ENCODE measurements around the gene ZFP36. TPM values are rescaled to one million over a fixed set of nuclear protein-coding genes. Genes with fewer than 3 reads are reported as not detected.
"Not testable (repeated sequence)": the region's sequence is repeated elsewhere in the genome, so short reads cannot be mapped to it uniquely, and the experiment has no call there.

The ZFP36 gene
- total and polyA plus RNA-seq, 12 donors, result 22.8 to 194 (median 51.7) TPM

DNA sequence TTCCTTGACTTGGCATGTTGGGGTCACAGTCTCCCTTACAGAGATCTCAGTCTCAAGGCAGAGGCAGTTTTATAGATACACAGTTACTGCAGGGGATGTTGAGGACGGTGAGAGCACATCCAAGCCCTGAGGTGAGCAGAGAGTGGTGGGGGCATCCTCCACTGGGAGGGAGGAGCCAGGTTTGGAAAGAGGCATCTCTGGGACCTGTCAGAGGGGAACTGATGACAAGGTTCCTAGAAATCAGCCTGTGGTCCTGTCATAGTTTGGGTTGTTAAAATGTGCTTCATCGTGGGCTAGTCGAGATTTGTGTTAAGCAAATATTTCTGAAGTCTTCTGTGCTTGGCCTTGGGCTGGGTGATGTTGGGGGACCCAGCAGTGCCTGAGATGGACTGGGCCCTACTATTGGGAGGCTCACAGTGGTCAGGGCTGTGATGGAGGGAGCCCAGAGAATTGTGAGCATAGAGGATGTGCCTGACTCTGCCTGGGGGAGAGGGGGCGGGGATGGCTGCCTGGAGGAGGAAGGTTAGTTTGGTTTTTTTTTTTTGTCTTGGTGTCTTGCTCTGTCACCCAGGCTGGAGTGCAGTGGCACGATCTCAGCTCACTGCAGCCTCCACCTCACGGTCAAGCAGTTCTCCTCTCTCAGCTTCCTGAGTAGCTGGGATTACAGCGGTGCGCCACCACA is 42.6 kb downstream of the ZFP36 start:
- ATAC-seq, result no peak
- no peak for DNase-seq
- intact Hi-C loops (cut with DNase I), result loop anchor here in 3 of 10 donors (5.0 to 10.0 kb wide), 3 partner anchors 33 to 107 kb away; partner anchors contain the start of genes EID2B (in 2 of the 3), SAMD4B (in 1 of the 3) and TIMM50 (in 1 of the 3)
- WGBS, 2 donors, result 63 to 67% methylated on average over 8 of the region's 8 CpGs
- H3K4me3 ChIP-seq, result no peak overlapping the region
- H3K27ac ChIP-seq, result no peak overlapping the region
- peaks cover 6 to 62% (median 35%) of the 10 kb centered on the region in 9 donors for H3K4me1 ChIP-seq
- H3K9me3 ChIP-seq, result no peaks in the 10 kb centered on the region
- H3K36me3 ChIP-seq, result peaks cover 0 to 66% (median 14%) of the 10 kb centered on the region in 9 donors
- TF ChIP-seq CTCF (IDR thresholded peaks at IDR 0.05), result no peak
- no peaks in the 10 kb centered on the region for H3K27me3 ChIP-seq

DNA sequence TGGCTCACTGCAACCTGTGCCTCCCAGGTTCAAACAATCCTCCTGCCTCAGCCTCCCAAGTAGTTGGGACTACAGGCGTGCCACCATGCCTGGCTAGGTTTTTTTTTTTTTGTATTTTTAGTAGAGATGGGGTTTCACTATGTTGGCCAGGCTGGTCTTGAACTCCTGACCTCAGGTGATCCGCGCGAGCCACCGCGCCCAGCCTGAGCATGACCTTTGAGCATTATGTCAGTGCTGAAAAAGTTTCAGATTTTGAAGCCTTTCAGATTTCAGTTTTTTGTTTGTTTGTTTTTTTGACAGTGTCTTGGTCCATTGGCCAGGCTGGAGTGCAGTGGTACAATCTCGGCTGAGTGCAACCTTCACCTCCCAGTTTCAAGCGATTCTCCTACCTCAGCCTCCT is 44.6 kb downstream of the ZFP36 start:
- WGBS, 2 donors, result 93 to 97% methylated on average over 8 of the region's 8 CpGs
- H3K27me3 ChIP-seq; DNase-seq; H3K27ac ChIP-seq; H3K4me3 ChIP-seq; intact Hi-C loops (cut with DNase I); ATAC-seq; H3K9me3 ChIP-seq: not testable (repeated sequence)
- Histone ChIP-seq H3K4me1 (peaks cover 6 to 55% (median 28%) of the 10 kb centered on the region in 9 donors), H3K36me3 (peaks cover 0 to 85% (median 21%) of the 10 kb centered on the region in 9 donors)

Small RNA genes within 50 kb of the gene (microRNA-seq; reads per million reads assigned to microRNA genes)
- 0 reads per million in 2 donors for gene MIR4530

Other genes starting within 250 kb of the ZFP36 start
- gene NCCRP1, start 209.9 kb upstream of the ZFP36 start, total RNA-seq, result not detected
- under 1 TPM in 1 of 2 donors, not detected in 1; 0.03 TPM for gene NCCRP1, start 209.9 kb upstream of the ZFP36 start, polyA plus RNA-seq
- gene SYCN, start 202.6 kb upstream of the ZFP36 start, total RNA-seq, result under 1 TPM in 1 of 10 donors, not detected in 9; 0.55 TPM
- gene SYCN, start 202.6 kb upstream of the ZFP36 start, polyA plus RNA-seq, result not detected
- gene IFNL3, start 161.8 kb upstream of the ZFP36 start, total RNA-seq, result not detected
- gene IFNL3, start 161.8 kb upstream of the ZFP36 start, polyA plus RNA-seq, result not detected
- gene IFNL4, start 158.0 kb upstream of the ZFP36 start, total RNA-seq, result not detected
- not detected for gene IFNL4, start 158.0 kb upstream of the ZFP36 start, polyA plus RNA-seq
- gene IFNL2, start 138.5 kb upstream of the ZFP36 start, total RNA-seq, result not detected
- gene IFNL2, start 138.5 kb upstream of the ZFP36 start, polyA plus RNA-seq, result not detected
- not detected for gene IFNL1, start 110.4 kb upstream of the ZFP36 start, total RNA-seq
- gene IFNL1, start 110.4 kb upstream of the ZFP36 start, polyA plus RNA-seq, result not detected
- gene LRFN1, start 86.0 kb upstream of the ZFP36 start, total RNA-seq, result under 1 TPM in 9 of 10 donors, not detected in 1; 0.07 to 0.42 (median 0.32) TPM
- gene LRFN1, start 86.0 kb upstream of the ZFP36 start, polyA plus RNA-seq, result under 1 TPM; 0.14 to 0.29 TPM
- gene GMFG, start 70.8 kb upstream of the ZFP36 start, total RNA-seq, result 10 to 100 TPM in 5 of 10 donors, 1 to 10 TPM in 5; 6.9 to 64.2 (median 11.1) TPM
- 10 to 100 TPM; 26.9 to 39.6 TPM for gene GMFG, start 70.8 kb upstream of the ZFP36 start, polyA plus RNA-seq
- 10 to 100 TPM; 35.5 to 60.4 (median 47.2) TPM for gene SAMD4B, start 64.4 kb upstream of the ZFP36 start, total RNA-seq
- gene SAMD4B, start 64.4 kb upstream of the ZFP36 start, polyA plus RNA-seq, result 10 to 100 TPM; 59.2 to 92.8 TPM
- gene PAF1, start 15.7 kb upstream of the ZFP36 start, total RNA-seq, result 10 to 100 TPM; 34.3 to 46.4 (median 38.8) TPM
- 10 to 100 TPM; 24.1 to 48.2 TPM for gene PAF1, start 15.7 kb upstream of the ZFP36 start, polyA plus RNA-seq
- 10 to 100 TPM; 22.9 to 32.3 (median 27.1) TPM for gene MED29, start 15.5 kb upstream of the ZFP36 start, total RNA-seq
- 10 to 100 TPM; 16.2 to 30.8 TPM for gene MED29, start 15.5 kb upstream of the ZFP36 start, polyA plus RNA-seq
- gene PLEKHG2, start 5.8 kb downstream of the ZFP36 start, total RNA-seq, result 10 to 100 TPM in 9 of 10 donors, 1 to 10 TPM in 1; 8.3 to 23.1 (median 15.1) TPM
- gene PLEKHG2, start 5.8 kb downstream of the ZFP36 start, polyA plus RNA-seq, result 10 to 100 TPM in 1 of 2 donors, 1 to 10 TPM in 1; 6.9 to 22.7 TPM
- 1,000 to 10,000 TPM in 7 of 10 donors, 100 to 1,000 TPM in 3; 936 to 1,726 (median 1,424) TPM for gene RPS16, start 29.1 kb downstream of the ZFP36 start, total RNA-seq
- 1,000 to 10,000 TPM in 1 of 2 donors, 100 to 1,000 TPM in 1; 974 to 3,280 TPM for gene RPS16, start 29.1 kb downstream of the ZFP36 start, polyA plus RNA-seq
- gene SUPT5H, start 38.7 kb downstream of the ZFP36 start, total RNA-seq, result 10 to 100 TPM; 65.0 to 96.6 (median 84.3) TPM
- gene SUPT5H, start 38.7 kb downstream of the ZFP36 start, polyA plus RNA-seq, result 100 to 1,000 TPM in 1 of 2 donors, 10 to 100 TPM in 1; 56.2 to 149 TPM
- 100 to 1,000 TPM in 1 of 10 donors, 10 to 100 TPM in 9; 67.3 to 111 (median 78.9) TPM for gene TIMM50, start 74.0 kb downstream of the ZFP36 start, total RNA-seq
- gene TIMM50, start 74.0 kb downstream of the ZFP36 start, polyA plus RNA-seq, result 100 to 1,000 TPM; 104 to 160 TPM
- gene DLL3, start 92.1 kb downstream of the ZFP36 start, total RNA-seq, result not detected
- not detected for gene DLL3, start 92.1 kb downstream of the ZFP36 start, polyA plus RNA-seq
- not detected for gene SELENOV, start 108.3 kb downstream of the ZFP36 start, total RNA-seq
- gene SELENOV, start 108.3 kb downstream of the ZFP36 start, polyA plus RNA-seq, result not detected
- 1 to 10 TPM; 2.2 to 4.7 (median 3.5) TPM for gene EID2B, start 126.0 kb downstream of the ZFP36 start, total RNA-seq
- 1 to 10 TPM; 1.8 to 2.8 TPM for gene EID2B, start 126.0 kb downstream of the ZFP36 start, polyA plus RNA-seq
- 10 to 100 TPM in 7 of 10 donors, 1 to 10 TPM in 3; 9.0 to 15.5 (median 11.4) TPM for gene EID2, start 133.3 kb downstream of the ZFP36 start, total RNA-seq
- gene EID2, start 133.3 kb downstream of the ZFP36 start, polyA plus RNA-seq, result 10 to 100 TPM; 14.7 to 15.9 TPM
- not detected for gene LGALS13, start 195.7 kb downstream of the ZFP36 start, total RNA-seq
- gene LGALS13, start 195.7 kb downstream of the ZFP36 start, polyA plus RNA-seq, result not detected
- not detected for gene LGALS16, start 249.1 kb downstream of the ZFP36 start, total RNA-seq
- not detected for gene LGALS16, start 249.1 kb downstream of the ZFP36 start, polyA plus RNA-seq

All from heart right ventricle (tissue), 16 donors.